Caco-2 (cell line): Measurements from ENCODE around the gene KDM8. TPM values are rescaled to one million over a fixed set of nuclear protein-coding genes. Genes with fewer than 3 reads are reported as not detected.

Experiments used
- BruUV-seq: library from RNA; stranded (reverse); fragments of 400-500 nt; replicated peaks from 2 replicates; lab custom pipeline; 2021; lab: Mats Ljungman, UMichigan
- CTCF ChIA-PET: fragments of 300-600 bp; sonication (Branson Sonifier 250); formaldehyde crosslinking; loops from one replicate; lab custom pipeline; 2022; ENCODE audit warnings: antibody characterized with exemption; lab: Charles Lee
- POLR2A ChIA-PET: fragments of 300-600 bp; sonication (Branson Sonifier 250); formaldehyde crosslinking; loops from one replicate; lab custom pipeline; 2022; ENCODE audit warnings: antibody characterized with exemption; lab: Charles Lee
- DNase-seq, 2 experiments: peaks; one replicate each; pipeline versions ENCODE4 v3.0.0 to v3.0.0-alpha.2; 2020 to 2022
- H3K27me3 ChIP-seq: replicated peaks from 2 replicates; pipeline ENCODE4 v1.6.0; 2011; ENCODE audit warnings: low read length; ENCODE audit not compliant: control insufficient read depth, insufficient read depth
- H3K36me3 ChIP-seq: 2 replicates; pipeline ENCODE4 v1.5.1; 2011; ENCODE audit warnings: low read length; ENCODE audit not compliant: control insufficient read depth, insufficient read depth
- H3K4me1 ChIP-seq: fragments of 250-450 bp; sonication (Bioruptor Pico); 2 replicates; pipeline ENCODE4 v1.5.1; 2020; ENCODE audit warnings: mild to moderate bottlenecking
- H3K4me3 ChIP-seq: 2 replicates; pipeline ENCODE4 v1.5.1; 2011; ENCODE audit warnings: low read depth, mild to moderate bottlenecking, control low read depth, low read length
- H3K9me3 ChIP-seq: fragments of 250-450 bp; sonication (Bioruptor Pico); 2 replicates; pipeline ENCODE4 v1.5.1; 2020; ENCODE audit warnings: mild to moderate bottlenecking, moderate library complexity
- H3K27ac Mint-ChIP-seq: one replicate; pipeline ENCODE4 v1.8.0; 2022; ENCODE audit warnings: mixed read lengths; ENCODE audit not compliant: unreplicated experiment
- H3K27me3 Mint-ChIP-seq: one replicate; pipeline ENCODE4 v1.8.0; 2022; ENCODE audit warnings: mixed read lengths; ENCODE audit not compliant: insufficient read depth, unreplicated experiment
- H3K36me3 Mint-ChIP-seq: one replicate; pipeline ENCODE4 v1.8.0; 2022; ENCODE audit warnings: mild to moderate bottlenecking, mixed read lengths; ENCODE audit not compliant: insufficient read depth, unreplicated experiment
- H3K4me1 Mint-ChIP-seq: one replicate; pipeline ENCODE4 v1.8.0; 2022; ENCODE audit warnings: low read depth, mixed read lengths; ENCODE audit not compliant: unreplicated experiment
- H3K4me3 Mint-ChIP-seq: one replicate; pipeline ENCODE4 v1.8.0; 2022; ENCODE audit warnings: mild to moderate bottlenecking, moderate library complexity, mixed read lengths; ENCODE audit not compliant: unreplicated experiment
- H3K9me3 Mint-ChIP-seq: one replicate; pipeline ENCODE4 v1.8.0; 2022; ENCODE audit warnings: mixed read lengths; ENCODE audit not compliant: unreplicated experiment
- intact Hi-C: fragments of 100-400 bp; cut with micrococcal nuclease; formaldehyde crosslinking; loops from one replicate; pipeline ENCODE4 v1.10.0; 2022; ENCODE audit not compliant: unreplicated experiment
- total RNA-seq: library from RNA; stranded (reverse); gene quantifications from 2 replicates; pipeline ENCODE4 v1.2.3, GENCODE V29; 2022
- TF ChIP-seq, protein P1 (sequence below), 2 experiments: fragments of 200-600 bp in 1 of 2; IDR thresholded peaks; 1 replicate in 1 of 2; 2 replicates in 1 of 2; pipeline versions ENCODE4 v1.5.1 to v1.8.0; 2011 to 2022; ENCODE audit warnings: antibody characterized with exemption in 1 of 2, control low read depth in 1 of 2, inconsistent platforms in 1 of 2, low read depth in 1 of 2, low read length in 1 of 2, mild to moderate bottlenecking in 1 of 2, moderate library complexity in 1 of 2; ENCODE audit not compliant: insufficient read depth in 1 of 2, severe bottlenecking in 1 of 2, unreplicated experiment in 1 of 2

The KDM8 gene
- total RNA-seq, 1 experiment from 2014 or later: 7.0 TPM

DNA sequence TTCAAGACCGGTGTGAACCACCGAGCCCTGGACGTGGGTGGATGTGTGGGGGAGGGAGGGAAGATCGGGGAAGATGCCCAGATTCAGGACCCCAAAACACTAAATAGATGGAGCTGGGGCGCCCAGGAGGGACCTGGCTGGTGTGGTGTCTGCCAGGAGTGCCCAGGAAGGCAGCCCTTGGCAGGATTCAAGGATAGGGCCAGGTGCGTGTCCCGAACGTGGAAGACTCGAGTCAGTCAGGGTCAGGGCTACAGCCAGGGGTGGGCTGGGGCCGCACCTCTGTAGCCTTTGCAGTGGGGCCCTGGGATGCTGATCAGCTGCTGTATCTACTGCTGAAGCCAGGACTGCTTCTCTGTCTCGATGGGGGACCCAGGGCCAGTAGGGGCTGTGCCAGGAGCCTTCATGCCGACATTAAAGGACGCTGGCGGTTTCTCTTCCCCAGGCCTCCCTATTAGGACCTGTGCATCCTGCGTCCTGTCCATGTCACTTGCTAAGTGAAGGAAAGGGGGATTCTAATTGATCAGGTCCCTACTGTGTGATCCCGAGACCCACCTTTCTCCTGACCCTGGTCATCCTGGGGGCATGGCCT, 13.1 kb downstream of the KDM8 start:
- Histone ChIP-seq H3K4me3 (no peak overlapping the region), H3K9me3 (no peaks in the 10 kb centered on the region), H3K4me1 (no peaks in the 10 kb centered on the region), H3K27me3 (no peaks in the 10 kb centered on the region), H3K36me3 (no peaks in the 10 kb centered on the region)
- H3K4me1 Mint-ChIP-seq: no peaks in the 10 kb centered on the region
- POLR2A ChIA-PET: no interaction called here
- BruUV-seq: no TSS peak
- intact Hi-C loops: loop anchor here (10.0 kb wide), 1 partner anchor 62 kb away; no protein-coding TSS in a partner anchor
- CTCF ChIA-PET: no interaction called here
- no peaks in the 10 kb centered on the region for H3K36me3 Mint-ChIP-seq
- H3K27ac Mint-ChIP-seq: no peak overlapping the region
- DNase-seq: no peak
- no peak overlapping the region for H3K4me3 Mint-ChIP-seq
- H3K9me3 Mint-ChIP-seq: no peaks in the 10 kb centered on the region
- TF ChIP-seq, protein P1, sequence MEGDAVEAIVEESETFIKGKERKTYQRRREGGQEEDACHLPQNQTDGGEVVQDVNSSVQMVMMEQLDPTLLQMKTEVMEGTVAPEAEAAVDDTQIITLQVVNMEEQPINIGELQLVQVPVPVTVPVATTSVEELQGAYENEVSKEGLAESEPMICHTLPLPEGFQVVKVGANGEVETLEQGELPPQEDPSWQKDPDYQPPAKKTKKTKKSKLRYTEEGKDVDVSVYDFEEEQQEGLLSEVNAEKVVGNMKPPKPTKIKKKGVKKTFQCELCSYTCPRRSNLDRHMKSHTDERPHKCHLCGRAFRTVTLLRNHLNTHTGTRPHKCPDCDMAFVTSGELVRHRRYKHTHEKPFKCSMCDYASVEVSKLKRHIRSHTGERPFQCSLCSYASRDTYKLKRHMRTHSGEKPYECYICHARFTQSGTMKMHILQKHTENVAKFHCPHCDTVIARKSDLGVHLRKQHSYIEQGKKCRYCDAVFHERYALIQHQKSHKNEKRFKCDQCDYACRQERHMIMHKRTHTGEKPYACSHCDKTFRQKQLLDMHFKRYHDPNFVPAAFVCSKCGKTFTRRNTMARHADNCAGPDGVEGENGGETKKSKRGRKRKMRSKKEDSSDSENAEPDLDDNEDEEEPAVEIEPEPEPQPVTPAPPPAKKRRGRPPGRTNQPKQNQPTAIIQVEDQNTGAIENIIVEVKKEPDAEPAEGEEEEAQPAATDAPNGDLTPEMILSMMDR (IDR thresholded peaks at IDR 0.05; ENCODE audit: insufficient read depth in 1 of 2, low read depth in 1 of 2, low read length in 1 of 2, severe bottlenecking in 1 of 2, unreplicated experiment in 1 of 2): no peak
- H3K27me3 Mint-ChIP-seq: no peaks in the 10 kb centered on the region

DNA sequence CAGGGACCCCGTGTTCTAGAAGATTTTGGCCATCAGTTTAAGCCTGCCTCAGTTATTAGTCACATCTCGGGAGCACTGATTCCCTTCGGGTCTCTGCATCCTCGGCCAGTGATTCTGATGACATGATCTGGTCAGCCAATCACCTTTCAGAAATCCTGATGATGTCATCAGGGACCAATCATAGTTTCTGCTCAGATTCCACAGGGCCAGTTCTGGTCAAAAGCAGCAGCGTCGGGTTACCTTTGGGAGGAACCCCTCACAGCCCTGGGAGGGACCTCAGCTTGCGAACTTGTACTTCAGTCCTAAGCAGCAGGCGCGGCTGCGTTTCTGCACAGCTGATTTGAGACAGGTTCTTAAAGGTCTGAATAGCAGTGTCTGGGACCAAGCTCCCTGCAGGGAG, 13.9 kb downstream of the KDM8 start:
- H3K4me1 Mint-ChIP-seq: no peaks in the 10 kb centered on the region
- no peaks in the 10 kb centered on the region for H3K36me3 Mint-ChIP-seq
- ChIA-PET CTCF (no interaction called here), POLR2A (no interaction called here)
- Histone ChIP-seq H3K36me3 (no peaks in the 10 kb centered on the region), H3K4me3 (no peak overlapping the region), H3K9me3 (no peaks in the 10 kb centered on the region), H3K27me3 (no peaks in the 10 kb centered on the region), H3K4me1 (no peaks in the 10 kb centered on the region)
- TF ChIP-seq, protein P1 (IDR thresholded peaks at IDR 0.05; ENCODE audit: insufficient read depth in 1 of 2, low read depth in 1 of 2, low read length in 1 of 2, severe bottlenecking in 1 of 2, unreplicated experiment in 1 of 2): no peak
- no peak overlapping the region for H3K4me3 Mint-ChIP-seq
- no TSS peak for BruUV-seq
- H3K27ac Mint-ChIP-seq: no peak overlapping the region
- no peak for DNase-seq
- intact Hi-C loops: loop anchor here (10.0 kb wide), 1 partner anchor 62 kb away; no protein-coding TSS in a partner anchor
- no peaks in the 10 kb centered on the region for H3K27me3 Mint-ChIP-seq
- H3K9me3 Mint-ChIP-seq: no peaks in the 10 kb centered on the region

DNA sequence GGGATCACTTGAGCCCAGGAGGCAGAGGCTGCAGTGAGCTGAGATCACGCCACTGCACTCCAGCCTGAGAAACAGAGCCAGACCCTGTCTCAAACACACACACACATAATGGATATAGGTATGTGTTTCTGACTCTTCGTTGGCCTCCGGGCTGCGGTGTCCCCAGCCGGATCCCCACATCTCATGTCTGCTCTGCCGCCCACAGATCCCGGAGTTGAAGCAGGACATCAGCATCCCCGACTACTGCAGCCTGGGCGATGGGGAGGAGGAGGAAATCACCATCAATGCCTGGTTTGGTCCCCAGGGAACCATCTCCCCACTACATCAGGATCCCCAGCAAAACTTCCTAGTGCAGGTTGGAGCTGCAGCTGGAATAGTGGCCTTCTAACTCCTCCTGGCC, 15.4 kb downstream of the KDM8 start:
- no peak overlapping the region for H3K27ac Mint-ChIP-seq

More for the DNA sequence above, 15.4 kb downstream of the KDM8 start:
- Histone ChIP-seq H3K4me1 (no peaks in the 10 kb centered on the region), H3K27me3 (no peaks in the 10 kb centered on the region), H3K4me3 (no peak overlapping the region), H3K36me3 (no peaks in the 10 kb centered on the region), H3K9me3 (no peaks in the 10 kb centered on the region)
- no peak for DNase-seq
- H3K36me3 Mint-ChIP-seq: peaks cover under 1% of the 10 kb centered on the region
- no peak overlapping the region for H3K4me3 Mint-ChIP-seq
- TF ChIP-seq, protein P1 (IDR thresholded peaks at IDR 0.05; ENCODE audit: insufficient read depth in 1 of 2, low read depth in 1 of 2, low read length in 1 of 2, severe bottlenecking in 1 of 2, unreplicated experiment in 1 of 2): no peak
- CTCF ChIA-PET: interaction anchor here (1.1 kb wide), 1 partner anchor 149 kb away, joined by 3 read pairs; no protein-coding TSS in a partner anchor
- POLR2A ChIA-PET: no interaction called here
- no TSS peak for BruUV-seq
- intact Hi-C loops: loop anchor here (10.0 kb wide), 1 partner anchor 64 kb away; no protein-coding TSS in a partner anchor
- no peaks in the 10 kb centered on the region for H3K27me3 Mint-ChIP-seq
- no peaks in the 10 kb centered on the region for H3K4me1 Mint-ChIP-seq
- H3K9me3 Mint-ChIP-seq: no peaks in the 10 kb centered on the region
